Neural progenitor cell (in vitro differentiated cells): ENCODE data around the gene APOC4.

Source experiments
- CTCF ChIP-seq: fragments of 200-600 bp; sonication (generic); IDR thresholded peaks from 2 replicates; pipeline ENCODE4 v1.5.1; 2017; ENCODE audit warnings: antibody characterized with exemption, mild to moderate bottlenecking
- EZH2 ChIP-seq: fragments of 200-600 bp; sonication (generic); IDR thresholded peaks from 2 replicates; pipeline ENCODE4 v1.6.1; 2017; ENCODE audit warnings: antibody characterized with exemption, mild to moderate bottlenecking, moderate library complexity

DNA sequence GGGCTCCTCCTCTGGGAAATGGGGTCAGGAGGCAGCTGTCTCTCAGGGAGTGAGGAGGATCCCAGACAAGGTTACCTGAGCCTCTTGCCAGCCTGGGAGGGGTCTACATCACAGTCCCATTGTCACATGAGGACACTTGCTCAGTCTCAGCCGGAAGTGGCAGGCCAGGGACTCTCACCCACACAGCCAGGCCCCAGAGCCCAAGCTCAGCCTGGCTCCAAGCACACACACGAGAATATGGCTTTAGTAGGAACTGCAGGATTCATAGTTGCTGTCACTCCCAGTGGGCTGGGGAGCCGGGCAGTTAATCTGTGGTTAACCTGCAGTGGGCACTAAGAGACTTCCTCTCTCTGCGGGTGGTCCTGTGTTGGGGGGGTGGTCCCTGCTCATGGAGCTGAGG is 43.4 kb downstream of the APOC4 start:
- TF ChIP-seq EZH2 (no peak), CTCF (no peak)
